ENCODE results near the gene ALB. TPM values are rescaled to one million over a fixed set of nuclear protein-coding genes. Genes with fewer than 3 reads are reported as not detected.

Gene ALB
- total and polyA plus RNA-seq, 2 donors (not counting 1 experiment from before 2014, with no cell fraction given): 0.24 TPM; not detected in 1

GRCh38 chr4:73458184-73459047 is 54.3 kb downstream of the ALB start:
- Histone ChIP-seq H4K20me1 (ENCODE audit: control insufficient read depth, insufficient read depth, low read length, poor library complexity, severe bottlenecking) (no peaks in the 10 kb centered on the region), H3K9ac (ENCODE audit: low read length) (no peak overlapping the region), H3K9me3 (ENCODE audit: control extremely low read depth in 1 of 3, control insufficient read depth in 2 of 3, insufficient read depth in 1 of 3, low read length in 2 of 3) (no peaks in the 10 kb centered on the region), H3K27ac (ENCODE audit: low read length in 2 of 2) (no peak overlapping the region), H3K4me3 (ENCODE audit: control extremely low read depth in 1 of 5, extremely low read depth in 1 of 5, insufficient read depth in 1 of 5, low read depth in 2 of 5, low read length in 4 of 5) (no peak overlapping the region), H3K79me2 (ENCODE audit: control insufficient read depth, insufficient read depth, low read length) (no peaks in the 10 kb centered on the region), H3K4me2 (replicated peaks; ENCODE audit: low read depth, low read length, poor library complexity, severe bottlenecking) (no peak overlapping the region), H3K36me3 (replicated peaks in 1 of 2; ENCODE audit: control extremely low read depth in 1 of 2, control insufficient read depth in 1 of 2, extremely low read depth in 1 of 2, insufficient read depth in 2 of 2, low read length in 1 of 2) (no peaks in the 10 kb centered on the region), H3K4me1 (ENCODE audit: control insufficient read depth in 2 of 2, insufficient read depth in 2 of 2, low read length in 2 of 2) (no peaks in the 10 kb centered on the region), H3K27me3 (replicated peaks in 1 of 4; ENCODE audit: control extremely low read depth in 1 of 4, control insufficient read depth in 3 of 4, insufficient read depth in 4 of 4, low read length in 3 of 4) (no peaks in the 10 kb centered on the region), H2AFZ (ENCODE audit: insufficient read depth, low read depth, low read length, poor library complexity, severe bottlenecking) (no peak overlapping the region)
- WGBS (ENCODE audit: insufficient coverage): 86% methylated on average over 1 of the region's 4 CpGs
- Mint-ChIP-seq H3K9me3 (ENCODE audit: insufficient read depth) (no peaks in the 10 kb centered on the region), H3K4me3 (no peak overlapping the region), H3K27me3 (peaks cover 13% of the 10 kb centered on the region), H3K27ac (no peak overlapping the region), H3K4me1 (no peaks in the 10 kb centered on the region)
- DNase-seq (no peak), ATAC-seq (ENCODE audit: low read depth) (no peak)
- TF ChIP-seq CTCF (IDR thresholded peaks at IDR 0.05) (no peak), EZH2 (IDR thresholded peaks at IDR 0.05; ENCODE audit: borderline replicate concordance, insufficient read depth, low read depth, low read length, poor library complexity, severe bottlenecking) (no peak)
- CTCF ChIA-PET: interaction anchor here (0.9 to 1.2 kb wide), 3 partner anchors 11 to 14 kb away, joined by 3 read pairs; no protein-coding TSS in a partner anchor
- intact Hi-C loops (cut with micrococcal nuclease): no loop called here
- POLR2A ChIA-PET: no interaction called here

GRCh38 chr4:73459048-73459421 is 54.9 kb downstream of the ALB start:
- no peak for ATAC-seq (ENCODE audit: low read depth)
- WGBS (ENCODE audit: insufficient coverage): 67% methylated on average over 1 of the region's 3 CpGs
- CTCF ChIA-PET: interaction anchor here (0.9 kb wide), 2 partner anchors 13 to 15 kb away, joined by 3 read pairs; no protein-coding TSS in a partner anchor

More at GRCh38 chr4:73459048-73459421, 54.9 kb downstream of the ALB start:
- no peak overlapping the region for H3K27ac ChIP-seq (ENCODE audit: low read length in 2 of 2)
- no peak overlapping the region for H3K27ac Mint-ChIP-seq
- no peak overlapping the region for H3K4me2 ChIP-seq (replicated peaks; ENCODE audit: low read depth, low read length, poor library complexity, severe bottlenecking)
- H3K9me3 Mint-ChIP-seq (ENCODE audit: insufficient read depth): no peaks in the 10 kb centered on the region
- intact Hi-C loops (cut with micrococcal nuclease): no loop called here
- H4K20me1 ChIP-seq (ENCODE audit: control insufficient read depth, insufficient read depth, low read length, poor library complexity, severe bottlenecking): no peaks in the 10 kb centered on the region
- no peak for TF ChIP-seq EZH2 (IDR thresholded peaks at IDR 0.05; ENCODE audit: borderline replicate concordance, insufficient read depth, low read depth, low read length, poor library complexity, severe bottlenecking)
- no peak for TF ChIP-seq CTCF (IDR thresholded peaks at IDR 0.05)
- no peaks in the 10 kb centered on the region for H3K9me3 ChIP-seq (ENCODE audit: control extremely low read depth in 1 of 3, control insufficient read depth in 2 of 3, insufficient read depth in 1 of 3, low read length in 2 of 3)
- H3K4me1 Mint-ChIP-seq: no peaks in the 10 kb centered on the region
- no peak overlapping the region for H3K4me3 Mint-ChIP-seq
- DNase-seq: no peak
- H3K9ac ChIP-seq (ENCODE audit: low read length): no peak overlapping the region
- no peaks in the 10 kb centered on the region for H3K27me3 ChIP-seq (replicated peaks in 1 of 4; ENCODE audit: control extremely low read depth in 1 of 4, control insufficient read depth in 3 of 4, insufficient read depth in 4 of 4, low read length in 3 of 4)
- no peak overlapping the region for H3K4me3 ChIP-seq (ENCODE audit: control extremely low read depth in 1 of 5, extremely low read depth in 1 of 5, insufficient read depth in 1 of 5, low read depth in 2 of 5, low read length in 4 of 5)
- peaks cover 13% of the 10 kb centered on the region for H3K27me3 Mint-ChIP-seq
- no peaks in the 10 kb centered on the region for H3K4me1 ChIP-seq (ENCODE audit: control insufficient read depth in 2 of 2, insufficient read depth in 2 of 2, low read length in 2 of 2)
- POLR2A ChIA-PET: no interaction called here
- H3K36me3 ChIP-seq (replicated peaks in 1 of 2; ENCODE audit: control extremely low read depth in 1 of 2, control insufficient read depth in 1 of 2, extremely low read depth in 1 of 2, insufficient read depth in 2 of 2, low read length in 1 of 2): no peaks in the 10 kb centered on the region
- H2AFZ ChIP-seq (ENCODE audit: insufficient read depth, low read depth, low read length, poor library complexity, severe bottlenecking): no peak overlapping the region
- no peaks in the 10 kb centered on the region for H3K79me2 ChIP-seq (ENCODE audit: control insufficient read depth, insufficient read depth, low read length)
